HepG2 (cell line): Measurements from ENCODE around the gene SPAG4. TPM values are rescaled to one million over a fixed set of nuclear protein-coding genes. Genes with fewer than 3 reads are reported as not detected.
A peak's percentile ranks its signal among the peaks of the same experiment; 100 is the strongest.

Source experiments
- AFF4 ChIP-seq: sonication (generic); formaldehyde crosslinking; IDR thresholded peaks from 2 replicates; pipeline ENCODE4 v1.4.0; 2020; ENCODE audit warnings: missing genetic modification reagents
- CREBL2 ChIP-seq: sonication (generic); formaldehyde crosslinking; IDR thresholded peaks from 2 replicates; pipeline ENCODE4 v1.8.1; 2023; ENCODE audit warnings: missing genetic modification reagents, mild to moderate bottlenecking, borderline replicate concordance
- HNF4G ChIP-seq, 2 experiments: sonication (generic) in 1 of 2; formaldehyde crosslinking in 1 of 2; IDR thresholded peaks; 2 replicates each; pipeline versions ENCODE4 v1.4.0 to v1.6.1; 2011 to 2020; ENCODE audit warnings: borderline replicate concordance in 2 of 2, low read depth in 2 of 2, mild to moderate bottlenecking in 2 of 2, low read length in 1 of 2, missing genetic modification reagents in 1 of 2, moderate library complexity in 1 of 2
- KDM6A ChIP-seq: IDR thresholded peaks from 2 replicates; pipeline ENCODE4 v1.6.1; 2016; ENCODE audit warnings: low read depth
- MTF2 ChIP-seq: sonication (generic); formaldehyde crosslinking; IDR thresholded peaks from 2 replicates; pipeline ENCODE4 v1.5.0; 2020; ENCODE audit warnings: missing genetic modification reagents, borderline replicate concordance
- PRDM15 ChIP-seq: sonication (generic); formaldehyde crosslinking; IDR thresholded peaks from 2 replicates; pipeline ENCODE4 v1.4.0; 2020; ENCODE audit warnings: missing genetic modification reagents
- SRSF9 ChIP-seq: fragments of 200-400 bp; formaldehyde crosslinking; IDR thresholded peaks from 2 replicates; pipeline ENCODE4 v1.6.1; 2018; ENCODE audit warnings: borderline replicate concordance, mild to moderate bottlenecking, low read depth, low read length; ENCODE audit not compliant: insufficient read depth, poor library complexity, severe bottlenecking
- SYNCRIP ChIP-seq: fragments of 200-400 bp; formaldehyde crosslinking; IDR thresholded peaks from 2 replicates; pipeline ENCODE4 v1.6.1; 2018; ENCODE audit warnings: mild to moderate bottlenecking, low read depth, low read length; ENCODE audit not compliant: insufficient read depth
- U2AF1 ChIP-seq: fragments of 200-400 bp; formaldehyde crosslinking; optimal IDR thresholded peaks from 2 replicates; pipeline ENCODE3; 2017; ENCODE audit warnings: mild to moderate bottlenecking, low read depth, low read length
- ZBTB3 ChIP-seq: sonication (generic); formaldehyde crosslinking; IDR thresholded peaks from 2 replicates; pipeline ENCODE4 v1.4.0; 2020; ENCODE audit warnings: low read depth, mild to moderate bottlenecking, moderate library complexity, missing genetic modification reagents, borderline replicate concordance
- ZNF136 ChIP-seq: sonication (generic); formaldehyde crosslinking; IDR thresholded peaks from 2 replicates; pipeline ENCODE4 v1.8.1; 2022; ENCODE audit warnings: low read depth, mild to moderate bottlenecking, moderate library complexity, missing genetic modification reagents
- ZNF580 ChIP-seq: IDR thresholded peaks from 2 replicates; pipeline ENCODE4 v1.6.1; 2016; ENCODE audit warnings: low read depth, borderline replicate concordance
- ZNF639 ChIP-seq: conservative IDR thresholded peaks from 2 replicates; pipeline ENCODE4 v1.6.1; 2018; ENCODE audit warnings: missing genetic modification reagents
- ZNF670 ChIP-seq: sonication (generic); formaldehyde crosslinking; IDR thresholded peaks from 2 replicates; pipeline ENCODE4 v1.8.0; 2022; ENCODE audit warnings: mild to moderate bottlenecking, missing genetic modification reagents, borderline replicate concordance
- ZNF749 ChIP-seq: sonication (generic); formaldehyde crosslinking; IDR thresholded peaks from 2 replicates; pipeline ENCODE4 v1.8.0; 2022; ENCODE audit warnings: mild to moderate bottlenecking, missing genetic modification reagents, moderate library complexity, borderline replicate concordance
- ZSCAN21 ChIP-seq: sonication (generic); formaldehyde crosslinking; IDR thresholded peaks from 2 replicates; pipeline ENCODE4 v1.8.0; 2022; ENCODE audit warnings: mild to moderate bottlenecking, missing genetic modification reagents, moderate library complexity, borderline replicate concordance
- polyA plus RNA-seq, 8 experiments: library from polyadenylated mRNA; depleted of rRNA in 3 of 8; stranded (reverse) in 7 of 8; unstranded in 1 of 8; fragments of >200 nt; fragmentation: Illumina TruSeq in 4 of 8; extraction: Trizol in 4 of 8; gene quantifications; 2 replicates each; pipeline versions ENCODE4 v1.2.1 to v1.2.3, GENCODE V29; 2011 to 2016; ENCODE audit warnings: low read depth in 4 of 8, missing spikeins in 1 of 8, mixed read lengths in 1 of 8; ENCODE audit not compliant: insufficient read depth in 1 of 8
- total RNA-seq, 5 experiments: library from RNA; depleted of rRNA; stranded (reverse); fragments of >200 nt; fragmentation: Illumina TruSeq; extraction: Trizol; gene quantifications; 2 replicates each; pipeline ENCODE4 v1.2.3, GENCODE V29; 2016; ENCODE audit warnings: low read depth in 1 of 5

The SPAG4 gene
- total and polyA plus RNA-seq, 2 of the 13 experiments (the other 11 are each of a cell fraction or from before 2014, with no cell fraction given): 5.8 to 137 TPM

GRCh38 chr20:35615667-35616464 lies at the start of gene SPAG4 (continued):
- peak; percentile 55 for TF ChIP-seq U2AF1
- TF ChIP-seq ZNF639: peak; percentile 83; the same call in 1 of the 2 replicates
- peak; percentile 97; the same call in 1 of the 2 replicates for TF ChIP-seq ZNF749
- TF ChIP-seq MTF2: peak; percentile 51; the same call in 1 of the 2 replicates
- TF ChIP-seq CREBL2 (CRISPR knock-in tag): peak; percentile 97
- TF ChIP-seq ZBTB3 (CRISPR knock-in tag): peak; percentile 58; the same call in 1 of the 2 replicates
- peak; percentile 83 for TF ChIP-seq PRDM15 (CRISPR knock-in tag)
- peak; percentile 97 for TF ChIP-seq ZSCAN21 (CRISPR knock-in tag)
- no peak; the same call in 1 of the 2 replicates for TF ChIP-seq AFF4 (CRISPR knock-in tag)
- no peak for TF ChIP-seq SRSF9
- peak; percentile 95 for TF ChIP-seq ZNF136 (CRISPR knock-in tag)
- no peak for TF ChIP-seq SYNCRIP
- TF ChIP-seq ZNF670 (CRISPR knock-in tag): peak; percentile 99
- TF ChIP-seq HNF4G (IDR thresholded peaks at IDR 0.05; ENCODE audit: borderline replicate concordance, low read depth, low read length): 0 out of 2 replicates have a peak, but pooled peaks have one; percentile 2
- TF ChIP-seq HNF4G (CRISPR knock-in tag; IDR thresholded peaks at IDR 0.05; ENCODE audit: borderline replicate concordance, low read depth): no peak
- TF ChIP-seq ZNF580 (CRISPR knock-in tag): peak; percentile 97
- no peak for TF ChIP-seq KDM6A (CRISPR knock-in tag)
